D721Med (cell line): Measurements from ENCODE around the gene FAAP100.

Experiments
- DNase-seq: peaks from one replicate; pipeline ENCODE4 v3.0.0; 2011; ENCODE audit warnings: low spot score; ENCODE audit not compliant: insufficient read length
- FAIRE-seq: peaks from 2 replicates; lab custom pipeline; 2011; peaks lifted over from hg19 to GRCh38; lab: Jason Lieb, UNC
- CTCF ChIP-seq: IDR thresholded peaks from 2 replicates; pipeline ENCODE4 v1.5.1; 2012; ENCODE audit warnings: mild to moderate bottlenecking, control low read depth; ENCODE audit not compliant: insufficient read depth; ENCODE audit errors: missing control alignments

FAAP100 gene

GRCh38 chr17:81499601-81499970, 52.6 kb downstream of the FAAP100 start:
- no peak for FAIRE-seq
- TF ChIP-seq CTCF: no peak
- no peak for DNase-seq

- DNase-seq: no peak
- FAIRE-seq: no peak
- TF ChIP-seq CTCF: no peak
These were observed 53.1 kb downstream of the FAAP100 start for GRCh38 chr17:81498953-81499600.

GRCh38 chr17:81494626-81495377, 57.4 kb downstream of the FAAP100 start:
- no peak for DNase-seq
- no peak for FAIRE-seq
- no peak for TF ChIP-seq CTCF

GRCh38 chr17:81493198-81494038, 58.7 kb downstream of the FAAP100 start:
- FAIRE-seq (no peak), DNase-seq (no peak)
- no peak for TF ChIP-seq CTCF

- FAIRE-seq: no peak
These were observed 59.4 kb downstream of the FAAP100 start for GRCh38 chr17:81492706-81493105.

GRCh38 chr17:81492202-81492601, 60.0 kb downstream of the FAAP100 start:
- TF ChIP-seq CTCF: no peak
- DNase-seq (no peak), FAIRE-seq (no peak)

More at GRCh38 chr17:81492706-81493105, 59.4 kb downstream of the FAAP100 start:
- no peak for TF ChIP-seq CTCF
- no peak for DNase-seq

GRCh38 chr17:81491761-81492160, 60.4 kb downstream of the FAAP100 start:
- no peak for TF ChIP-seq CTCF
- FAIRE-seq: no peak
- DNase-seq: no peak
